ENCODE measurements around the gene SPACA7. TPM values are rescaled to one million over a fixed set of nuclear protein-coding genes. Genes with fewer than 3 reads are reported as not detected.

SPACA7 gene
- total RNA-seq, 1 donor from 2014 or later = not detected

DNA sequence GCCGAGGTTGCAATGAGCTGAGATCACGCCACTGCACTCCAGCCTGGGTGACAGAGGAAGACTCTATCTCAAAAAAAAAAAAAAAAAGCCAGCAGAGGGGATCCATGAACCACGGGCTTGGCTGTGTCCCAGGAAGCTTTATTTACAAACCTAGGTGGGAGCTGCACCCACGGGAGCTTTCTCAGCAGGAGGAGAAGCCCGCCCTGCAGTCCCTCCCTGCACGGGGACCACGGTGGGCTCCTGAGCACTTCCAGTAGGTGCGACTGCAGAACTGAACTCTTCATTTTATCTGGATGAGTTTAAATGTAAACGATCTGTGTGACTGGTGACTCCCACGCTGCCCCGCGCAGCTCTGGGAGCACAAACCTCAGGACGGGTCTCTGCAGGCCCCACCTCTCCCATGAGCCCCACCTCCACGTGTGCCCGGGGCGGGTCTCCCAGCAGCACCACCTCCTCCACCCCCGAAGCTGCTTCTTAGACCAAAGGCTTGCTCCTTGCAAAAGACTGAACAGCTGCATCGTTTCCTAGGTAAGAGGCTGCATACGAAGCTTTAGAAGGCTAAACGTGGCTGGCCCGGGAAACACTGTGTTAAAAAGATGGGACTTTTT is 66.4 kb downstream of the SPACA7 start:
- TF ChIP-seq, protein P1, sequence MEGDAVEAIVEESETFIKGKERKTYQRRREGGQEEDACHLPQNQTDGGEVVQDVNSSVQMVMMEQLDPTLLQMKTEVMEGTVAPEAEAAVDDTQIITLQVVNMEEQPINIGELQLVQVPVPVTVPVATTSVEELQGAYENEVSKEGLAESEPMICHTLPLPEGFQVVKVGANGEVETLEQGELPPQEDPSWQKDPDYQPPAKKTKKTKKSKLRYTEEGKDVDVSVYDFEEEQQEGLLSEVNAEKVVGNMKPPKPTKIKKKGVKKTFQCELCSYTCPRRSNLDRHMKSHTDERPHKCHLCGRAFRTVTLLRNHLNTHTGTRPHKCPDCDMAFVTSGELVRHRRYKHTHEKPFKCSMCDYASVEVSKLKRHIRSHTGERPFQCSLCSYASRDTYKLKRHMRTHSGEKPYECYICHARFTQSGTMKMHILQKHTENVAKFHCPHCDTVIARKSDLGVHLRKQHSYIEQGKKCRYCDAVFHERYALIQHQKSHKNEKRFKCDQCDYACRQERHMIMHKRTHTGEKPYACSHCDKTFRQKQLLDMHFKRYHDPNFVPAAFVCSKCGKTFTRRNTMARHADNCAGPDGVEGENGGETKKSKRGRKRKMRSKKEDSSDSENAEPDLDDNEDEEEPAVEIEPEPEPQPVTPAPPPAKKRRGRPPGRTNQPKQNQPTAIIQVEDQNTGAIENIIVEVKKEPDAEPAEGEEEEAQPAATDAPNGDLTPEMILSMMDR (IDR thresholded peaks at IDR 0.05) = no peak
- peak; percentile 56 for DNase-seq (ENCODE audit: low spot score)
- peaks cover 41% of the 10 kb centered on the region for H3K27me3 Mint-ChIP-seq (ENCODE audit: low read depth)
- H3K4me3 Mint-ChIP-seq (ENCODE audit: unreplicated experiment) = no peak overlapping the region
- peaks cover 7% of the 10 kb centered on the region for H3K36me3 Mint-ChIP-seq (ENCODE audit: low read depth)
- peaks cover 10% of the 10 kb centered on the region for H3K9me3 Mint-ChIP-seq (ENCODE audit: low read depth)
- H3K27ac Mint-ChIP-seq (ENCODE audit: unreplicated experiment) = no peak overlapping the region
- no peaks in the 10 kb centered on the region for H3K4me1 Mint-ChIP-seq (ENCODE audit: low read depth)

DNA sequence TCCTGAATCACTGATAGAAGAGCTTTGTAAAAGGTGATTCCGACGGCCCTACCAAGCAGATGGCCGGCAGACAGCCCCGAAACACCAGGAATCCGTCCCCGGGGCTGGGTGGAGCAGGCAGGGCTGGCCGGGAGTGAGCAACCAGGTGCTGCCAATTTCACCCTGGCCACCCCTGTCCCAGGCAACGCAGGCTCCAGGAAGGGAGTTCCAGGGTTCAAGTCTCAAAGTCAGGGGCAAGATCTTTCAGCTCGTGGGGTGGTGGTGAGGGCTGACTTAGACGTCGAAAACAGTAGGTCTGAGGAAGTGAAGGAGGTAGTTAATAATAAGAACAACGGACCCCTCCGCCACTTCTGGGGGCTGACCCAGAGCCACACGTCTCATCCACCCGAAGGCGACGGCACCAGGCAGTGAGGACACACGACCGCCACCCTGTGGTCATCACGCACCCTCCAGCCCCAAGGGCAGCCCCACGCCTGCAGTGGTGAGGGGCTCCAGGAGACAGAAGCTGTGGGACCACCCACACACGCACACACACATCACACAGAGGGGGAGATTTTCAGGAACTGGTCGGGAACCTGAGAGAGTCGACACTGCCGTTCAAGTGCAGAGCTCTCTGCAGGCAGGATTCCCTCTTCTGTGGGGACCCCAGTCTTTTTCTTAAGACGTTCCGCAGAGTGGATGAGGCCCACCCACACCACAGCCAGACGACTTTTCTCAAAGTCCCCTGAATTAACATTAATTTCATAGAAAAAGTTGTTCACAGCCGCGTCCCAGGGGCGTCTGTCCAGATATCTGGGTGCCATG is 67.2 kb downstream of the SPACA7 start:
- Mint-ChIP-seq H3K4me1 (ENCODE audit: low read depth) (no peaks in the 10 kb centered on the region), H3K36me3 (ENCODE audit: low read depth) (peaks cover 3% of the 10 kb centered on the region), H3K27me3 (ENCODE audit: low read depth) (peaks cover 38% of the 10 kb centered on the region), H3K4me3 (ENCODE audit: unreplicated experiment) (no peak overlapping the region), H3K27ac (ENCODE audit: unreplicated experiment) (no peak overlapping the region), H3K9me3 (ENCODE audit: low read depth) (peaks cover 4% of the 10 kb centered on the region)
- TF ChIP-seq, protein P1 (IDR thresholded peaks at IDR 0.05) = no peak
- peak; percentile 59 for DNase-seq (ENCODE audit: low spot score)

DNA sequence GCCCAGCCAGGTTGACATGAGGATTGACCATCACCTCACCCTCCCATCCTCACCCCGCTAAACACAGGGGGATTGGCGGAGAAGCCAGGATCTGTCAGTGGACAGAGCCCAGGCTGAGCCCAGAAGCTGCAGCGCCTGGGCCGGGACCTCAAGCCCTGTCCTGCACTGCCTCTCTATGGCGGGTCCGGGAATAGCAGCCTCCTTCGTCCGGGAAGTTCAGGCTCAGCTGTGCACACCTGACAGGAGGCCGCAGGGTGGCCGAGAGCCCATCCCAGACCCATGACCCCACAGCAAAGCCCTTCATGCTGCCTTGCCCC is 67.8 kb downstream of the SPACA7 start:
- Mint-ChIP-seq H3K4me1 (ENCODE audit: low read depth) (no peaks in the 10 kb centered on the region), H3K36me3 (ENCODE audit: low read depth) (peaks cover 2% of the 10 kb centered on the region), H3K27me3 (ENCODE audit: low read depth) (peaks cover 36% of the 10 kb centered on the region)

DNA sequence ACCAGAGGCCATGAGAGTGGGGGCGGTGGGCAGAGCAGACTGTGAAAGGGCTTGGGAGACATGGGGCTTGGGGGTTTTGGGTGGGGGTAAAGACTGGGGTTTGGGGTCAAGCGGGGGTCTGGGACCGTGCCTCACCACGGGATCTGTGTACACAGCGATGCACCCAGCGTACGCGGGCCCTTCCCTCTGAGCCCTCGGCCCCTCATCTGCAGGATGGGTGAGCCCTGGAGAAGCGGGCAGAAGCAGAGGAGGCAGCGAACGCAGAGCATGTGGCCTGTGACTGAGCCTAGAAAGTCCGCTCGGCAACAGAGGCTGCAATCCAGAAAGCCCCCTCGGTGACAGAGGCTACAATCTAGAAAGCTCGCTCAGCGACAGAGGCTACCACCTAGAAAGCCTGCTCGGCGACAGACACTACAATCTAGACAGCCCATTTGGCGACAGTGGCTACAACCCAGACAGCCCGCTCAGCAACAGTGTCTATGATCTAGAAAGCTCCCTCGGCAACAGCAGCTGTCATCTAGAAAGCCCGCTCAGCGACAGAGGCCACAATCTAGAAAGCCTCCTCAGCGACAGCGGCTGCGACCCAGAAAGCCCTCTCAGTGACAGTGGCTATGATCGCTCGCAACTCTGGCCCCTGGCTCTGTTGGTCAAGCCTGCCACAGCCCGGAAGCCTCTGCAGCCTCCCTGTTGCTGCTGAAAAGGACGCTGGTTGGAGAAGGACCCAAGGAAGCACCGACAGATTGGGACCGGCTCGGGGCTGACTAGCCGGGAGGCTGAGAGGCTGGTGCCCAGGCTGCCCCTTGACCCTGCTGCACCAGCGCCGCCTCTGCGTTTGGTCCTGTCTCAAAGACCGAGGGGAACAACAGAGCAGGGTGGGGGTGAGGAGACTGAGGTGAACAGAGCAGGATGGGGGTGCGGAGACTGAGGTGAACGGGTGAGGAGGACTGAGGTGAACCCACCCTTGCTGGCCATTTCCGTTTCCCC is 68.6 kb downstream of the SPACA7 start:
- no peak overlapping the region for H3K27ac Mint-ChIP-seq (ENCODE audit: unreplicated experiment)
- TF ChIP-seq, protein P1 (IDR thresholded peaks at IDR 0.05) = no peak
- H3K36me3 Mint-ChIP-seq (ENCODE audit: low read depth) = peaks cover 2% of the 10 kb centered on the region
- H3K4me3 Mint-ChIP-seq (ENCODE audit: unreplicated experiment) = no peak overlapping the region
- no peaks in the 10 kb centered on the region for H3K9me3 Mint-ChIP-seq (ENCODE audit: low read depth)
- peaks cover 33% of the 10 kb centered on the region for H3K27me3 Mint-ChIP-seq (ENCODE audit: low read depth)
- DNase-seq (ENCODE audit: low spot score) = peak; percentile 86
- no peaks in the 10 kb centered on the region for H3K4me1 Mint-ChIP-seq (ENCODE audit: low read depth)

More for the DNA sequence above, 67.8 kb downstream of the SPACA7 start:
- peak; percentile 88 for DNase-seq (ENCODE audit: low spot score)
- H3K4me3 Mint-ChIP-seq (ENCODE audit: unreplicated experiment) = no peak overlapping the region
- H3K9me3 Mint-ChIP-seq (ENCODE audit: low read depth) = no peaks in the 10 kb centered on the region
- TF ChIP-seq, protein P1 (IDR thresholded peaks at IDR 0.05) = peak; percentile 84
- H3K27ac Mint-ChIP-seq (ENCODE audit: unreplicated experiment) = no peak overlapping the region

Data from chondrocyte (in vitro differentiated cells).